ENCODE measurements around the gene HOXB1.

HOXB1 gene

DNA sequence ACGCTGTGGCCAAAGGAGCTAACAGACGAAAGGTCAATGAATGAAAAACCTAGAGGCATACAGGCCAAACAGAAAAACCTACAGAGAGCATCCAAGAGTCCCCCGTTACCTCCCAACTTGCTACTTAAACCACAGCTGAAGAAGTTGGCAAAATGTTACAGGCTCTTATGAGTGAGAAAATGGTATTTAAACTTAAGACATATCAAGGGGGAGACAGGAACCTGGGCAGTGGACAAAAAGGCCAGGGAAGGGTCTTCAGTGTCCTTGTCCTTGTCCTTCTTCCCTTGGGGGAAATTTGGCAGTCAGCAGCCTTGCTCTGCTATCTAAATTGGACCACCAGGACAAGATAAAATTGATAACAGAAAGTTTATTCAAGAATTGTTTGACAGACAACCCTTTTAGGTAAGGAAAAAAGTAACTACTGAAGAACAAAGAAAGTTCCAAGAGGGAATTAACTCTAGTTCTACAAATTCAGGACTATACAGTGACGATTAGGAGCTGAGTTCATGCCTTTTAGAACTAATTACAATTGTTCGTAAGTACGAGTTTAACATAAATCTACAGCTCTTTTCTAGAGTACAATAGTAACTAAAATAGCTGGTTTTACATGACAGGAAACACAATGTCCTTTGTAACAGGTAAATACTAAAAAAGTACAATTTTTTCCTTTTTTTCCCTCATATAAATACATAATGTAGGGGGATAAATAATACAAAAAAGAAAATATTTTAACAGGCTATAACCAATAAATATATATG, 17.9 kb upstream of the HOXB1 start:
- Histone ChIP-seq H3K36me3 (ENCODE audit: insufficient read depth, low read length) (no peaks in the 10 kb centered on the region), H3K9ac (ENCODE audit: low read depth, low read length) (no peak overlapping the region), H2AFZ (ENCODE audit: low read depth, low read length) (no peak overlapping the region), H3K4me2 (ENCODE audit: insufficient read depth, low read length) (no peak overlapping the region), H3K4me3 (ENCODE audit: low read depth in 1 of 2, low read length in 2 of 2) (no peak overlapping the region), H3K4me1 (ENCODE audit: insufficient read depth, low read length) (no peaks in the 10 kb centered on the region), H3K27me3 (ENCODE audit: insufficient read depth, low read length, poor library complexity) (peaks cover 33% of the 10 kb centered on the region), H3K79me2 (ENCODE audit: insufficient read depth, low read length) (no peaks in the 10 kb centered on the region), H4K20me1 (ENCODE audit: insufficient read depth, low read length) (no peaks in the 10 kb centered on the region), H3K27ac (ENCODE audit: low read length) (no peak overlapping the region), H3K9me3 (ENCODE audit: insufficient read depth, low read length, severe bottlenecking) (no peaks in the 10 kb centered on the region)
- DNase-seq = no peak
- no peak for TF ChIP-seq EZH2 (IDR thresholded peaks at IDR 0.05; ENCODE audit: borderline replicate concordance, low read depth, low read length, severe bottlenecking)
- TF ChIP-seq, protein P1, sequence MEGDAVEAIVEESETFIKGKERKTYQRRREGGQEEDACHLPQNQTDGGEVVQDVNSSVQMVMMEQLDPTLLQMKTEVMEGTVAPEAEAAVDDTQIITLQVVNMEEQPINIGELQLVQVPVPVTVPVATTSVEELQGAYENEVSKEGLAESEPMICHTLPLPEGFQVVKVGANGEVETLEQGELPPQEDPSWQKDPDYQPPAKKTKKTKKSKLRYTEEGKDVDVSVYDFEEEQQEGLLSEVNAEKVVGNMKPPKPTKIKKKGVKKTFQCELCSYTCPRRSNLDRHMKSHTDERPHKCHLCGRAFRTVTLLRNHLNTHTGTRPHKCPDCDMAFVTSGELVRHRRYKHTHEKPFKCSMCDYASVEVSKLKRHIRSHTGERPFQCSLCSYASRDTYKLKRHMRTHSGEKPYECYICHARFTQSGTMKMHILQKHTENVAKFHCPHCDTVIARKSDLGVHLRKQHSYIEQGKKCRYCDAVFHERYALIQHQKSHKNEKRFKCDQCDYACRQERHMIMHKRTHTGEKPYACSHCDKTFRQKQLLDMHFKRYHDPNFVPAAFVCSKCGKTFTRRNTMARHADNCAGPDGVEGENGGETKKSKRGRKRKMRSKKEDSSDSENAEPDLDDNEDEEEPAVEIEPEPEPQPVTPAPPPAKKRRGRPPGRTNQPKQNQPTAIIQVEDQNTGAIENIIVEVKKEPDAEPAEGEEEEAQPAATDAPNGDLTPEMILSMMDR (IDR thresholded peaks at IDR 0.05; ENCODE audit: borderline replicate concordance, extremely low read depth, low read length, poor library complexity, severe bottlenecking) = no peak
- ATAC-seq (ENCODE audit: insufficient read depth, low read depth) = no peak

DNA sequence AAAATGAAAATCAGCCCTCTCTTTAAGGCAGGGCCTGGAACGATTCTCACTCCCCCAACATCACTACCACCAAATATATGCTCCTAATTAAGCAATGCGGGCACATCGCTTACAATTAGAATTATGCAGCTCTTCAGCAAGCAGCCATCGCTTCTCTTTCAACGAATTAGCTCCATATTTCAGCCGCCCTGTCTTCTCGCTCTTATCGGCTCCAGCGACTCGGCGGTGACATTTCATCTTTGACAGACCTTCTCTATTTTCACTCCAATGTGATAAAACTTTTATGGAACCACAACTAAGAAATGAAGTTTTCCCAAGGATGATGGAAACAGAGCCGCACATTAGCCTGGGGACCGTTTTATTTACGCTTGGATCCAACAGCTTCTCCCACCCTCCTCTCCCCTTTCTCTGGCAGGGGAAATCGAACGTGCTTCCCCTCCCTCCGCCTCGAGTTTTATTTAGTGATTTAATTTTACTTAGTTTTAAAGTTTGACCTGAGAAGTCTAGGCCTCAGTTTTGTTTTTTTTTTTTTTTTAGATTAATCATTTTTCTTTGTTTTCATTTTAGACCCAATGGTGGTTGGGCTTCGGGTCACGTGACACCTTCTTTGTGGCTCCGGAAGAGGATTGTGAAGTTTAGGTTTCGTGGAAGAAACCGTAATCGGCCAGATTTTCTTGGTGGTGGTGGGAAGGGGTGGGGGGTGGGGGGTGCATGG, 17.2 kb upstream of the HOXB1 start:
- H3K27me3 ChIP-seq (ENCODE audit: insufficient read depth, low read length, poor library complexity) = peaks cover 33% of the 10 kb centered on the region
- no peaks in the 10 kb centered on the region for H3K79me2 ChIP-seq (ENCODE audit: insufficient read depth, low read length)
- no peak overlapping the region for H2AFZ ChIP-seq (ENCODE audit: low read depth, low read length)
- H3K9ac ChIP-seq (ENCODE audit: low read depth, low read length) = no peak overlapping the region
- no peaks in the 10 kb centered on the region for H3K9me3 ChIP-seq (ENCODE audit: insufficient read depth, low read length, severe bottlenecking)
- no peak overlapping the region for H3K27ac ChIP-seq (ENCODE audit: low read length)
- no peaks in the 10 kb centered on the region for H3K4me1 ChIP-seq (ENCODE audit: insufficient read depth, low read length)
- H3K36me3 ChIP-seq (ENCODE audit: insufficient read depth, low read length) = no peaks in the 10 kb centered on the region
- DNase-seq (no peak), ATAC-seq (ENCODE audit: insufficient read depth, low read depth) (no peak)
- TF ChIP-seq, protein P1 (IDR thresholded peaks at IDR 0.05; ENCODE audit: borderline replicate concordance, extremely low read depth, low read length, poor library complexity, severe bottlenecking) = no peak
- no peak for TF ChIP-seq EZH2 (IDR thresholded peaks at IDR 0.05; ENCODE audit: borderline replicate concordance, low read depth, low read length, severe bottlenecking)
- no peak overlapping the region for H3K4me2 ChIP-seq (ENCODE audit: insufficient read depth, low read length)
- no peaks in the 10 kb centered on the region for H4K20me1 ChIP-seq (ENCODE audit: insufficient read depth, low read length)
- H3K4me3 ChIP-seq (ENCODE audit: low read depth in 1 of 2, low read length in 2 of 2) = no peak overlapping the region

DNA sequence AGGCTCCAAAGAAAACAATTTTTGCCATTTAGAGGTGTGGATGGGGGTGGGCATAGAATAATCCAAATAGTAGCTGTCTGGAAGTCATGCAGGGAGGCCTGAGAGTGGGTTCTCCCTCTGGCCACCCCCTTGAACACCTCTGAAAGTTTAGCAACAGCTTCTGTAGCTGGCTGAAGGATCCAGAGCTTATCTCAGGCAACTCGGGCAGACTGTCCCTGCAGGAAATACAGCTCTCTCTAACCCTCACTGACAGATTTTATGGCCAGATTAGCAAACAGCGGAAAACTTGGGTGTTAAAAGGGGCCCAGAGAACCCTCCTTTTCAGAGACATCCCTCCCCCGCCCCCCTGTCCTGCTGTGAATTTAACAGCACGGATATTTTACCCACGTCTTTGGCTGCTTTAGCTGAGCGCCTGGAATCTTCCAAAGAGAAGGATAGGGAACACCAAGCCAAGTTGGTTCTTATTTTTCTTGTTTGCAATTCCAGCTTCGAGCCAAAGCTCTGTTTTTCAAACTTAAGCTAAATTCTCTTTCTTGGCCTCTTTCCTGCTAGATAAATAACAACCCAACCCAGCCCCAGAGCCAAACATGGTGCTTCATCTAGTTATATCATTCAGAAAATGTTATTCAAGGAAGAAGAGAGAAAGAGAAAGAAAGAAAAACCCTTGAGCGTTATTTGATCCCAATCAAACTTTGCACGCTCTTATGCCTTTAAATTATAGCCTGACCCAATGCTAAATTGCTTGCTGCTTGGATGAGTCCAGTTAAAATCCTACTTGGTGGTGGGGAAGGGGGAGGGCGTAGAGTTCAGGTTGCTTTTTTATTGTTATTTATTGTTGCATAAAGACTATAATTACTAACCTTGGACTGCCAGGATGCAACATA, 16.4 kb upstream of the HOXB1 start:
- Histone ChIP-seq H3K4me3 (ENCODE audit: low read depth in 1 of 2, low read length in 2 of 2) (no peak overlapping the region), H3K9ac (ENCODE audit: low read depth, low read length) (no peak overlapping the region), H3K79me2 (ENCODE audit: insufficient read depth, low read length) (no peaks in the 10 kb centered on the region), H3K4me2 (ENCODE audit: insufficient read depth, low read length) (no peak overlapping the region), H3K4me1 (ENCODE audit: insufficient read depth, low read length) (no peaks in the 10 kb centered on the region), H3K9me3 (ENCODE audit: insufficient read depth, low read length, severe bottlenecking) (no peaks in the 10 kb centered on the region), H3K27me3 (ENCODE audit: insufficient read depth, low read length, poor library complexity) (peaks cover 33% of the 10 kb centered on the region), H2AFZ (ENCODE audit: low read depth, low read length) (no peak overlapping the region), H3K36me3 (ENCODE audit: insufficient read depth, low read length) (no peaks in the 10 kb centered on the region), H3K27ac (ENCODE audit: low read length) (no peak overlapping the region), H4K20me1 (ENCODE audit: insufficient read depth, low read length) (no peaks in the 10 kb centered on the region)
- ATAC-seq (ENCODE audit: insufficient read depth, low read depth) (no peak), DNase-seq (no peak)
- TF ChIP-seq, protein P1 (IDR thresholded peaks at IDR 0.05; ENCODE audit: borderline replicate concordance, extremely low read depth, low read length, poor library complexity, severe bottlenecking) = no peak
- TF ChIP-seq EZH2 (IDR thresholded peaks at IDR 0.05; ENCODE audit: borderline replicate concordance, low read depth, low read length, severe bottlenecking) = no peak

Data from DND-41 (cell line).